OCI-LY1 (cell line): Measurements from ENCODE around the gene ITPA.

Source experiments
- H2AFZ ChIP-seq: fragments of 200-600 bp; sonication (generic), shearing (Covaris generic); 2 replicates; pipeline ENCODE4 v1.6.0; 2014; ENCODE audit warnings: antibody characterized with exemption, mild to moderate bottlenecking, low read length
- H3F3A ChIP-seq: fragments of 200-600 bp; sonication (generic), shearing (Covaris generic); 2 replicates; pipeline ENCODE4 v1.6.0; 2014; ENCODE audit warnings: mild to moderate bottlenecking, antibody characterized with exemption, low read length, moderate library complexity; ENCODE audit not compliant: insufficient read depth
- H3K27ac ChIP-seq: fragments of 200-600 bp; sonication (generic); 2 replicates; pipeline ENCODE4 v1.5.1; 2014; ENCODE audit warnings: low read length, mixed run types, mild to moderate bottlenecking, low read depth; ENCODE audit not compliant: poor library complexity, severe bottlenecking
- H3K27me3 ChIP-seq: fragments of 200-600 bp; sonication (generic); 2 replicates; pipeline ENCODE4 v1.6.0; 2014; ENCODE audit warnings: antibody characterized with exemption, mild to moderate bottlenecking, low read length, moderate library complexity; ENCODE audit not compliant: insufficient read depth
- H3K36me3 ChIP-seq: fragments of 200-600 bp; sonication (generic); 2 replicates; pipeline ENCODE4 v1.6.1; 2014; ENCODE audit warnings: mild to moderate bottlenecking, antibody characterized with exemption, low read length, moderate library complexity, mixed read lengths; ENCODE audit not compliant: insufficient read depth
- H3K4me1 ChIP-seq: fragments of 200-600 bp; sonication (generic); 2 replicates; pipeline ENCODE4 v1.5.1; 2014; ENCODE audit warnings: mild to moderate bottlenecking, low read length, moderate library complexity; ENCODE audit not compliant: insufficient read depth, severe bottlenecking
- H3K4me2 ChIP-seq: fragments of 200-600 bp; sonication (generic), shearing (Covaris generic); 2 replicates; pipeline ENCODE4 v1.6.1; 2014; ENCODE audit warnings: low read length
- H3K4me3 ChIP-seq: fragments of 200-600 bp; sonication (generic); 2 replicates; pipeline ENCODE4 v1.5.1; 2014; ENCODE audit warnings: low read length, low read depth, mild to moderate bottlenecking, mixed read lengths; ENCODE audit not compliant: poor library complexity, severe bottlenecking
- H3K79me2 ChIP-seq: fragments of 200-600 bp; shearing (Covaris generic); 2 replicates; pipeline ENCODE4 v1.6.1; 2016; ENCODE audit warnings: mixed run types, low read length, mixed read lengths; ENCODE audit not compliant: insufficient read depth
- H3K9ac ChIP-seq: fragments of 200-600 bp; sonication (generic), shearing (Covaris generic); 2 replicates; pipeline ENCODE4 v1.6.1; 2014; ENCODE audit warnings: mild to moderate bottlenecking, low read length, mixed read lengths
- H3K9me2 ChIP-seq: fragments of 200-600 bp; sonication (generic), shearing (Covaris generic); 2 replicates; pipeline ENCODE4 v1.6.1; 2014; ENCODE audit warnings: low read depth, mild to moderate bottlenecking, low read length, mixed read lengths
- H3K9me3 ChIP-seq: fragments of 200-600 bp; shearing (Covaris generic); 2 replicates; pipeline ENCODE4 v1.6.1; 2014; ENCODE audit warnings: low read length, mixed read lengths
- H4K20me1 ChIP-seq: fragments of 200-600 bp; sonication (generic), shearing (Covaris generic); 2 replicates; pipeline ENCODE4 v1.6.0; 2016; ENCODE audit warnings: mild to moderate bottlenecking, low read length; ENCODE audit not compliant: insufficient read depth
- EZH2 ChIP-seq: fragments of 200-600 bp; sonication (generic), shearing (Covaris generic); IDR thresholded peaks from 2 replicates; pipeline ENCODE4 v1.8.0; 2017; ENCODE audit warnings: borderline replicate concordance, mixed run types, mild to moderate bottlenecking, antibody characterized with exemption, low read length, moderate library complexity, mixed read lengths
- TF ChIP-seq, protein P1 (sequence below): fragments of 200-600 bp; sonication (generic), shearing (Covaris generic); IDR thresholded peaks from 2 replicates; pipeline ENCODE4 v1.5.1; 2017; ENCODE audit warnings: mild to moderate bottlenecking, antibody characterized with exemption, low read length, moderate library complexity, mixed read lengths

Gene ITPA

GRCh38 chr20:3188823-3189413 is 20.4 kb upstream of the ITPA start:
- no peaks in the 10 kb centered on the region for H3F3A ChIP-seq

GRCh38 chr20:3189561-3190131 is 19.7 kb upstream of the ITPA start:
- TF ChIP-seq EZH2 = no peak
- TF ChIP-seq, protein P1, sequence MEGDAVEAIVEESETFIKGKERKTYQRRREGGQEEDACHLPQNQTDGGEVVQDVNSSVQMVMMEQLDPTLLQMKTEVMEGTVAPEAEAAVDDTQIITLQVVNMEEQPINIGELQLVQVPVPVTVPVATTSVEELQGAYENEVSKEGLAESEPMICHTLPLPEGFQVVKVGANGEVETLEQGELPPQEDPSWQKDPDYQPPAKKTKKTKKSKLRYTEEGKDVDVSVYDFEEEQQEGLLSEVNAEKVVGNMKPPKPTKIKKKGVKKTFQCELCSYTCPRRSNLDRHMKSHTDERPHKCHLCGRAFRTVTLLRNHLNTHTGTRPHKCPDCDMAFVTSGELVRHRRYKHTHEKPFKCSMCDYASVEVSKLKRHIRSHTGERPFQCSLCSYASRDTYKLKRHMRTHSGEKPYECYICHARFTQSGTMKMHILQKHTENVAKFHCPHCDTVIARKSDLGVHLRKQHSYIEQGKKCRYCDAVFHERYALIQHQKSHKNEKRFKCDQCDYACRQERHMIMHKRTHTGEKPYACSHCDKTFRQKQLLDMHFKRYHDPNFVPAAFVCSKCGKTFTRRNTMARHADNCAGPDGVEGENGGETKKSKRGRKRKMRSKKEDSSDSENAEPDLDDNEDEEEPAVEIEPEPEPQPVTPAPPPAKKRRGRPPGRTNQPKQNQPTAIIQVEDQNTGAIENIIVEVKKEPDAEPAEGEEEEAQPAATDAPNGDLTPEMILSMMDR = no peak
- peaks cover 46% of the 10 kb centered on the region for H3K36me3 ChIP-seq

More at GRCh38 chr20:3188823-3189413, 20.4 kb upstream of the ITPA start:
- H4K20me1 ChIP-seq = no peaks in the 10 kb centered on the region
- peaks cover 38% of the 10 kb centered on the region for H3K36me3 ChIP-seq
- no peak overlapping the region for H3K27ac ChIP-seq
- no peaks in the 10 kb centered on the region for H3K27me3 ChIP-seq
- no peak overlapping the region for H3K9ac ChIP-seq
- H2AFZ ChIP-seq = no peak overlapping the region
- no peaks in the 10 kb centered on the region for H3K4me1 ChIP-seq
- TF ChIP-seq, protein P1 = no peak
- TF ChIP-seq EZH2 = no peak
- no peaks in the 10 kb centered on the region for H3K79me2 ChIP-seq
- no peaks in the 10 kb centered on the region for H3K9me2 ChIP-seq
- no peak overlapping the region for H3K4me2 ChIP-seq
- no peak overlapping the region for H3K4me3 ChIP-seq
- no peaks in the 10 kb centered on the region for H3K9me3 ChIP-seq

DNA sequence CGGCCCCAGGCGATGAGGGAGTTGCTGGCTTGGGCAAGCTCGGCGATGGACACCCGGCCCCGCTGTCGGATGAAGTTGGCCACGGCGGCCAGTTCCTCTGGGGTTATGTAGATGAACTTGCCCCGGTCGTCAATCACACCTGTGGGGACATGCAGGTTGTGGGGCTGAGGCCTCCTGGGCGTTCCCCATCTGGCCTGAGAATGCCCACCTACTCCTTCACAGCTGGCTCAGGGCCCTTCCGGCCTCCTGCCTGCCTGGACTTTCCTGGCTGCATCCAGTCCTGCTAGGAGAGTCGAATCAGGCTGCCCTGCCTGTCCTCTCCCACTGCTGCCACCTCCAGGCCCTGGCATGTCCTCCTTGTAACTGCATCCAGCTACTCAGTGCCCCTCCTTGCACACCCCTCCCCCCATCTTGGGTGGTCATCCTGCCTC is 18.6 kb upstream of the ITPA start:
- Histone ChIP-seq H3F3A (no peaks in the 10 kb centered on the region), H3K36me3 (peaks cover 56% of the 10 kb centered on the region), H3K79me2 (no peaks in the 10 kb centered on the region), H3K27ac (no peak overlapping the region), H3K4me1 (no peaks in the 10 kb centered on the region), H3K9me3 (no peaks in the 10 kb centered on the region), H3K4me2 (no peak overlapping the region), H3K27me3 (no peaks in the 10 kb centered on the region), H3K9me2 (no peaks in the 10 kb centered on the region), H4K20me1 (no peaks in the 10 kb centered on the region), H2AFZ (no peak overlapping the region), H3K9ac (no peak overlapping the region), H3K4me3 (no peak overlapping the region)
- no peak for TF ChIP-seq EZH2
- TF ChIP-seq, protein P1 = no peak

More at GRCh38 chr20:3189561-3190131, 19.7 kb upstream of the ITPA start:
- no peak overlapping the region for H3K4me2 ChIP-seq
- no peaks in the 10 kb centered on the region for H3F3A ChIP-seq
- H3K9ac ChIP-seq = no peak overlapping the region
- no peaks in the 10 kb centered on the region for H3K27me3 ChIP-seq
- no peak overlapping the region for H3K4me3 ChIP-seq
- H4K20me1 ChIP-seq = no peaks in the 10 kb centered on the region
- no peaks in the 10 kb centered on the region for H3K9me2 ChIP-seq
- no peaks in the 10 kb centered on the region for H3K9me3 ChIP-seq
- H2AFZ ChIP-seq = no peak overlapping the region
- H3K4me1 ChIP-seq = no peaks in the 10 kb centered on the region
- no peaks in the 10 kb centered on the region for H3K79me2 ChIP-seq
- no peak overlapping the region for H3K27ac ChIP-seq
